ENCODE measurements around the gene ADORA2B. TPM values are rescaled to one million over a fixed set of nuclear protein-coding genes. Genes with fewer than 3 reads are reported as not detected.

ADORA2B gene
- total and polyA plus RNA-seq, 2 experiments from 2014 or later: 10.3 to 13.7 TPM

- no peaks in the 10 kb centered on the region for H3K9me2 ChIP-seq (ENCODE audit: insufficient read depth)
- peak; percentile 75 for DNase-seq
- peaks cover 13% of the 10 kb centered on the region for H3F3A ChIP-seq (ENCODE audit: insufficient read depth)
- H3K4me2 ChIP-seq (ENCODE audit: unreplicated experiment): no peak overlapping the region
- TF ChIP-seq EZH2phosphoT487 (IDR thresholded peaks at IDR 0.05; ENCODE audit: insufficient read depth, low read depth) (no peak), EZH2 (IDR thresholded peaks at IDR 0.05; ENCODE audit: insufficient read depth, poor library complexity, severe bottlenecking) (no peak)
- no peak overlapping the region for H3K9ac ChIP-seq
- 49 to 51% methylated on average over 6 of the region's 6 CpGs for WGBS, 2 experiments (ENCODE audit: low coverage in 1 of 2, low lambda C conversion rate in 2 of 2, missing lambda C conversion rate in 2 of 2)
- H3K36me3 ChIP-seq (ENCODE audit: low read depth): no peaks in the 10 kb centered on the region
- no peak overlapping the region for H2AFZ ChIP-seq
- H3K4me3 ChIP-seq: no peak overlapping the region
- no peaks in the 10 kb centered on the region for H3K9me3 ChIP-seq (ENCODE audit: low read depth)
- H3K27me3 ChIP-seq (replicated peaks; ENCODE audit: insufficient read depth): no peaks in the 10 kb centered on the region
- H3K27ac ChIP-seq: peak overlapping the region; percentile 42
- no peaks in the 10 kb centered on the region for H3K79me2 ChIP-seq (ENCODE audit: insufficient read depth)
- in situ Hi-C loops (cut with MboI): no loop called here
- no peaks in the 10 kb centered on the region for H4K20me1 ChIP-seq (ENCODE audit: insufficient read depth)
- H3K4me1 ChIP-seq (ENCODE audit: insufficient read depth): 0 out of 2 replicates have a peak, but pooled peaks cover 4% of the 10 kb centered on the region
Measured at GRCh38 chr17:15914400-15915170, 30.3 kb upstream of the ADORA2B start.

DNA sequence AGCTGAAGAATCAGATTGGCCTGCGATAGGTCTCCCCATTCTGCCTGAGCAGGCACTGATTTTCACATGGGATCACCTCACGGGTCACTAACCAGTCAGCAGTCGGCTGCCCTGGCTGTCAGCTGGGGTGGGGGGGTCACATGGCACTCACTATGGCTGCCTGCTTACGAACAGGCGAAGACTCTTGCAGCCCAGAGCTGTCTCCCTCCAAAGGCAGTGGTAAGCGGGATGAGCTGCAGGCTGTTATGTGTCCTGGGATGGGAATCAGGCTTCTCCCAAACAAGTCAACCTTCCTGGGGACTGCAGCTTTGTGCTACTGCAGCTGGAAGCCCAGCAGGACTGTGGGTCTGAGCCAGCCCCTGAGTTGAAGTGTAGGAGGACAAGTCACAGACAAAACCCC, 29.0 kb upstream of the ADORA2B start:
- no peak overlapping the region for H2AFZ ChIP-seq
- H3K9me2 ChIP-seq (ENCODE audit: insufficient read depth): no peaks in the 10 kb centered on the region
- 0 out of 2 replicates have a peak, but pooled peaks cover 4% of the 10 kb centered on the region for H3K4me1 ChIP-seq (ENCODE audit: insufficient read depth)
- no peaks in the 10 kb centered on the region for H3K36me3 ChIP-seq (ENCODE audit: low read depth)
- 91 to 96% methylated on average over 6 of the region's 6 CpGs for WGBS, 2 experiments (ENCODE audit: low coverage in 1 of 2, low lambda C conversion rate in 2 of 2, missing lambda C conversion rate in 2 of 2)
- H3K9ac ChIP-seq: no peak overlapping the region
- H4K20me1 ChIP-seq (ENCODE audit: insufficient read depth): no peaks in the 10 kb centered on the region
- no peaks in the 10 kb centered on the region for H3K9me3 ChIP-seq (ENCODE audit: low read depth)
- peaks cover 17% of the 10 kb centered on the region for H3F3A ChIP-seq (ENCODE audit: insufficient read depth)
- H3K27ac ChIP-seq: no peak overlapping the region
- no peak for DNase-seq
- H3K79me2 ChIP-seq (ENCODE audit: insufficient read depth): no peaks in the 10 kb centered on the region
- no peaks in the 10 kb centered on the region for H3K27me3 ChIP-seq (replicated peaks; ENCODE audit: insufficient read depth)
- no peak overlapping the region for H3K4me2 ChIP-seq (ENCODE audit: unreplicated experiment)
- H3K4me3 ChIP-seq: no peak overlapping the region
- TF ChIP-seq EZH2 (IDR thresholded peaks at IDR 0.05; ENCODE audit: insufficient read depth, poor library complexity, severe bottlenecking): no peak
- no peak for TF ChIP-seq EZH2phosphoT487 (IDR thresholded peaks at IDR 0.05; ENCODE audit: insufficient read depth, low read depth)
- in situ Hi-C loops (cut with MboI): no loop called here

- Histone ChIP-seq H3K9me2 (ENCODE audit: insufficient read depth) (no peaks in the 10 kb centered on the region), H3K4me3 (no peak overlapping the region), H3K9ac (0 out of 2 replicates have a peak overlapping the region, but pooled peaks have one; percentile 24), H3K36me3 (ENCODE audit: low read depth) (no peaks in the 10 kb centered on the region), H3K79me2 (ENCODE audit: insufficient read depth) (no peaks in the 10 kb centered on the region), H3K4me1 (ENCODE audit: insufficient read depth) (0 out of 2 replicates have a peak, but pooled peaks cover 7% of the 10 kb centered on the region), H3K27me3 (replicated peaks; ENCODE audit: insufficient read depth) (no peaks in the 10 kb centered on the region), H4K20me1 (ENCODE audit: insufficient read depth) (no peaks in the 10 kb centered on the region), H3K9me3 (ENCODE audit: low read depth) (no peaks in the 10 kb centered on the region), H3K27ac (no peak overlapping the region), H3F3A (ENCODE audit: insufficient read depth) (peaks cover 28% of the 10 kb centered on the region), H2AFZ (peak overlapping the region; percentile 46), H3K4me2 (ENCODE audit: unreplicated experiment) (peak overlapping the region; percentile 18)
- 36 to 57% methylated on average over 13 to 19 of the region's 20 CpGs for WGBS, 2 experiments (ENCODE audit: low coverage in 1 of 2, low lambda C conversion rate in 2 of 2, missing lambda C conversion rate in 2 of 2)
- no peak for DNase-seq
- TF ChIP-seq EZH2 (IDR thresholded peaks at IDR 0.05; ENCODE audit: insufficient read depth, poor library complexity, severe bottlenecking) (no peak), EZH2phosphoT487 (IDR thresholded peaks at IDR 0.05; ENCODE audit: insufficient read depth, low read depth) (no peak)
- in situ Hi-C loops (cut with MboI): no loop called here
Measured at GRCh38 chr17:15917021-15917437, 27.9 kb upstream of the ADORA2B start.

DNA sequence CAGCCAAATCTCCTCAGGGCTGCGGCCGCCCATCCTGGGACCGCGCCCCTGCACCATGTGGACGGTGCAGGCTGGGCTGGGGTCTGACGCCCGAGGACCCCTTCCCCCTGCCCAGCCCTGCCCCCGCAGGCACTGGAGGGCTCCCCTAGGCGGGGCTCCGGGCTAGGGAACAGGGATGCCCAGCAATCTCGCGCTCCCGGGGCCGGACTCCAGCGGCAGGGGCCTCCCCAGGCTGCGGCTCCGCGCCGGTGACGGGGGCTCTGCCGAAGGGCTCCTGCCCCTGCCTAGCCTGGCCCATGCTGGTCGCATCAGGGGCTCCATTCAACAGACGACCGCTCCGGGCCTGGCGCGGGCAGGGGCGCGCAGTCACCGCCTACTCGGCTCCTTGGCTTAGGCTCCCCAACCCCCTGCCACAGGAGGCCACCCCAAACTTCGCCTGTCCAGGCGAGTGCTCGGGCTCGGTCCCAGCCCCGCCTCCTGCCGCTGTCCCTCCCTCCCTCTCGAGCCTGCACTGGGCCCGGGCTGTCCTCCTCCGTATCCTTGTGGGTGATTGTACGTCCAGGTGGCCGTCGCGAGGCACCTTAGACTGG, 27.4 kb upstream of the ADORA2B start:
- 13 to 20% methylated on average over 30 to 33 of the region's 44 CpGs for WGBS, 2 experiments (ENCODE audit: low coverage in 1 of 2, low lambda C conversion rate in 2 of 2, missing lambda C conversion rate in 2 of 2)

More for the DNA sequence above, 27.4 kb upstream of the ADORA2B start:
- 0 out of 2 replicates have a peak overlapping the region, but pooled peaks have one; percentile 24 for H3K9ac ChIP-seq
- no peaks in the 10 kb centered on the region for H3K79me2 ChIP-seq (ENCODE audit: insufficient read depth)
- H3K4me1 ChIP-seq (ENCODE audit: insufficient read depth): 0 out of 2 replicates have a peak, but pooled peaks cover 7% of the 10 kb centered on the region
- peak; percentile 16 for DNase-seq
- TF ChIP-seq EZH2phosphoT487 (IDR thresholded peaks at IDR 0.05; ENCODE audit: insufficient read depth, low read depth): no peak
- TF ChIP-seq EZH2 (IDR thresholded peaks at IDR 0.05; ENCODE audit: insufficient read depth, poor library complexity, severe bottlenecking): no peak
- H3K27me3 ChIP-seq (replicated peaks; ENCODE audit: insufficient read depth): no peaks in the 10 kb centered on the region
- in situ Hi-C loops (cut with MboI): no loop called here
- no peaks in the 10 kb centered on the region for H3K9me2 ChIP-seq (ENCODE audit: insufficient read depth)
- no peak overlapping the region for H3K27ac ChIP-seq
- H4K20me1 ChIP-seq (ENCODE audit: insufficient read depth): no peaks in the 10 kb centered on the region
- H2AFZ ChIP-seq: peak overlapping the region; percentile 46
- H3K9me3 ChIP-seq (ENCODE audit: low read depth): no peaks in the 10 kb centered on the region
- H3K4me2 ChIP-seq (ENCODE audit: unreplicated experiment): peak overlapping the region; percentile 18
- H3F3A ChIP-seq (ENCODE audit: insufficient read depth): peaks cover 29% of the 10 kb centered on the region
- peak overlapping the region; percentile 39; the same call in 1 of the 2 replicates for H3K4me3 ChIP-seq
- H3K36me3 ChIP-seq (ENCODE audit: low read depth): no peaks in the 10 kb centered on the region

Data from GM23248 (cell line).